Measurements from ENCODE around the gene RADIL. TPM values are rescaled to one million over a fixed set of nuclear protein-coding genes. Genes with fewer than 3 reads are reported as not detected.
A peak's percentile ranks its signal among the peaks of the same experiment; 100 is the strongest.

The RADIL gene
- total and polyA plus RNA-seq, 11 donors, result 1.1 to 9.0 (median 3.4) TPM

GRCh38 chr7:4875391-4875790 is 8.1 kb downstream of the RADIL start:
- TF ChIP-seq POLR2A (IDR thresholded peaks at IDR 0.05) (no peak), CTCF (IDR thresholded peaks at IDR 0.05) (no peak)
- ATAC-seq, result no peak
- H3K36me3 ChIP-seq, result peaks cover 0 to 19% (median 4%) of the 10 kb centered on the region in 9 donors
- 90 to 97% (median 92%) methylated on average over 13 to 15 of the region's 15 CpGs for WGBS, 4 donors
- H3K27ac ChIP-seq, result no peak overlapping the region
- intact Hi-C loops (cut with DNase I), result no loop called here
- H3K4me1 ChIP-seq, result peaks cover 0 to 32% (median 2%) of the 10 kb centered on the region in 12 donors
- DNase-seq, result no peak
- H3K9me3 ChIP-seq, result no peaks in the 10 kb centered on the region
- no peak overlapping the region for H3K4me3 ChIP-seq
- H3K27me3 ChIP-seq, result peaks cover 0 to 9% (median 0%) of the 10 kb centered on the region in 9 donors

DNA sequence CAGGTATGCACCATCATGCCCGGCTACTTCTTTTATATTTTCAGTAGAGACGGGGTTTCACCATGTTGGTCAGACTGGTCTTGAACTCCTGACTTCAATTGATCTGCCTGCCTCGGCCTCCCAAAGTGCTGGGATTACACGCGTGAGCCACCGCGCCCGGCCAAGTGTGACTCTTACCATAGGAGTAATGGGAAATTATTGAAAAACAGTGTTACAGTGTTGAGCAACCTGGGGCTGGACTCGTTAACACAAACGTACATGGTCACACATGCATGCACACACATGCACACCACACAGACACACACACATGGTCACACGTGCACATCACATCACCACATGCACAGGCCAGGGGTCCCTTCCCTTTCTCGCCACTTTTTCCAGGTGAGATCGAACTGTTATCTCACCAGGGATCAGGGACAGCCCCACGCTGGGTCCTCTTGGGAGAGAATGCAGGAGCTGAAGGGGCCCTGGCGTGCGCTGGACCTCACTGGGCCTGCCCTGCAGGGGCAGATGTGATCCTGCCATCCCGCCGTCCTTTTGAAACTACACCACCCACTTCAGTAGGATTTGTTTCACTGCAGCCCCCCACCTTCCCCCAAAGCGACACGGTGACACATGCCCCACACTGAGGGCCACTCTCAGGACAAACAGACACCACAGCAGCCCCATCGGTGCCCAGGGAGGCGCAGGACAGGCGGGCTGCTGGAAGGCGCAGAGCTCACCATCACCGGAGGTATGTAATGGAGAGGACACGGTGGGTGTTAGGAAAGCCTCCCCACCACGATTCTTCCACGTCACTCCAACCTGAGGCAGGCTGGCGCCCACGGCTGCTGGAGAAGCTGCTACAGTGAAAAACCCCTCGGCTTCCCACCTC is 10.2 kb downstream of the RADIL start:
- H3K27me3 ChIP-seq, result peaks cover 0 to 9% (median 0%) of the 10 kb centered on the region in 9 donors
- DNase-seq, result no peak
- H3K4me1 ChIP-seq, result peaks cover 0 to 14% (median 0%) of the 10 kb centered on the region in 12 donors
- intact Hi-C loops (cut with DNase I), result loop anchor here in 1 of 10 donors (5.0 kb wide), 1 partner anchor 36 kb away; no protein-coding TSS in a partner anchor
- peaks cover 0 to 13% (median 0%) of the 10 kb centered on the region in 12 donors for H3K9me3 ChIP-seq
- no peak overlapping the region for H3K4me3 ChIP-seq
- WGBS, 4 donors, result 82 to 88% (median 84%) methylated on average over 28 to 31 of the region's 31 CpGs
- H3K36me3 ChIP-seq, result peaks cover 0 to 20% (median 4%) of the 10 kb centered on the region in 9 donors
- TF ChIP-seq POLR2A (IDR thresholded peaks at IDR 0.05) (no peak), CTCF (IDR thresholded peaks at IDR 0.05) (no peak)
- no peak overlapping the region for H3K27ac ChIP-seq
- ATAC-seq, result no peak

DNA sequence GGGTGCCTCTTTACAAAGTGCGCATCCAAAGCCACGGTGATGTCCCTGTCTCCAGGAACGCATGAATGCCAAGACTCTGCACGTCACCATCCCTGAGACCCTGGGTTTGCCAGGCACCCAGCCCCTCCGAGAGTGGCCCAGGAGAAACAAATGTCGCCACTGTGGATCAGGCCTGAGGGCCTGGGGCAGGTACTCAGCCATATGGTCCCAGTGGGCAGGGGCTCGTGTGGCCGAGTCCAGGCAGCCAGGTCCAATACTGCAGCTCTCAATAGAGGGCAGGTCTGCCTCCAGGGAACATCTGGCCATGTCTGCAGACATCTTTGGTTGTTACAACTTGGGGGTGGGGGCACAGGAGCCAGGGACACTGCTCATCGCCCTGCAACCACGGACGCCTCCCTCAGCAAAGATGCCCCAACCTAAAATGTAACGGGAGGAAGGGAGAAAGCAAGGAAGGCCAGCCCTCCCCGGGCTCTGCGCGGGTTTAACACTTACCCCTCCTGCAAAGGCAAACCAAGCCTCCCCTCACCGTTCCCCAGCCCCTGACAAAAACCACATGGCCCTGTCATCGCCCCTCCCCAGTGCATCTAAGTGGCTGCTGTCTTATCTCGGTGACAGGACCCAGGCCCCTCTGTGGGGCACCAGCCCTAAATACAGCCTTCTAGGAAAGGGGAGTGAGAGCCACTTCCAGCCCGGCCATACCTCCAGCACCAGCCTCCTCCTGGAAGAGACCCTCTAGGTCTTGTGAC is 11.4 kb downstream of the RADIL start:
- H3K27me3 ChIP-seq, result peaks cover 0 to 9% (median 0%) of the 10 kb centered on the region in 9 donors

More for the DNA sequence above, 11.4 kb downstream of the RADIL start:
- intact Hi-C loops (cut with DNase I), result loop anchor here in 1 of 10 donors (5.0 kb wide), 1 partner anchor 35 kb away; no protein-coding TSS in a partner anchor
- Histone ChIP-seq H3K4me3 (no peak overlapping the region), H3K4me1 (peaks cover 0 to 14% (median 0%) of the 10 kb centered on the region in 12 donors), H3K27ac (no peak overlapping the region), H3K9me3 (peaks cover 0 to 16% (median 0%) of the 10 kb centered on the region in 12 donors), H3K36me3 (peaks cover 0 to 16% (median 0%) of the 10 kb centered on the region in 9 donors)
- ATAC-seq (peak in 3 of 4 donors; percentile 47 to 57 (median 55)), DNase-seq (no peak)
- 37 to 63% (median 50%) methylated on average over 11 to 19 of the region's 19 CpGs for WGBS, 4 donors
- no peak for TF ChIP-seq CTCF (IDR thresholded peaks at IDR 0.05)
- TF ChIP-seq POLR2A (IDR thresholded peaks at IDR 0.05), result no peak

Data from heart left ventricle (tissue), 16 donors.